HepG2 (cell line): ENCODE measurements around the gene EMB. TPM values are rescaled to one million over a fixed set of nuclear protein-coding genes. Genes with fewer than 3 reads are reported as not detected.
"Not testable (repeated sequence)": the region's sequence is repeated elsewhere in the genome, so short reads cannot be mapped to it uniquely, and the experiment has no call there.

Experiments used
- ATAC-seq: fragments of 200-7000 bp; cut with Tn5 transposase; 3 replicates; pipeline ENCODE4 v1.9.1; 2020; ENCODE audit warnings: mild to moderate bottlenecking, moderate library complexity
- BruUV-seq: library from RNA; stranded (reverse); fragments of 400-500 nt; replicated peaks from 2 replicates; lab custom pipeline; 2021; lab: Mats Ljungman, UMichigan
- CTCF ChIA-PET: fragments of 300-600 bp; formaldehyde crosslinking; extraction: SDS; loops from one replicate; lab custom pipeline; 2021; ENCODE audit warnings: low total read pairs, inconsistent platforms, low intra/inter-chr PET ratio; lab: Yijun Ruan, JAX
- POLR2A ChIA-PET: fragments of 350-600 bp; sonication (Branson Sonifier 250); formaldehyde crosslinking; loops from one replicate; lab custom pipeline; 2020; ENCODE audit warnings: antibody characterized with exemption, inconsistent platforms; lab: Yijun Ruan, JAX
- DNase-seq: peaks from one replicate; pipeline ENCODE4 v3.0.0-alpha.2; 2015; ENCODE audit warnings: low spot score
- FAIRE-seq: peaks from 3 replicates; lab custom pipeline; 2011; peaks lifted over from hg19 to GRCh38; lab: Jason Lieb, UNC
- H2AFZ ChIP-seq: one replicate; pipeline ENCODE4 v1.6.1; 2011; ENCODE audit warnings: low read length, inconsistent platforms
- H3K27ac ChIP-seq: fragments of 300-600 bp; 3 replicates; pipeline ENCODE4 v1.8.0; 2011; ENCODE audit warnings: mixed run types, mild to moderate bottlenecking, mixed read lengths, low read length, inconsistent platforms; ENCODE audit not compliant: insufficient read depth; ENCODE audit errors: extremely low read length
- H3K27me3 ChIP-seq, 2 experiments: fragments of 200-600 bp in 1 of 2; 2 replicates in 1 of 2; 3 replicates in 1 of 2; pipeline versions ENCODE4 v1.6.0 to v1.8.0; 2011; ENCODE audit warnings: low read length in 2 of 2, mild to moderate bottlenecking in 2 of 2, moderate library complexity in 2 of 2, inconsistent platforms in 1 of 2; ENCODE audit not compliant: insufficient read depth in 2 of 2, control insufficient read depth in 1 of 2
- H3K36me3 ChIP-seq, 2 experiments: fragments of 200-600 bp in 1 of 2; replicated peaks in 1 of 2; 2 replicates in 1 of 2; 3 replicates in 1 of 2; pipeline versions ENCODE4 v1.5.1 to v1.8.0; 2011; ENCODE audit warnings: low read length in 2 of 2, inconsistent platforms in 1 of 2; ENCODE audit not compliant: insufficient read depth in 2 of 2, control insufficient read depth in 1 of 2
- H3K4me1 ChIP-seq: 2 replicates; pipeline ENCODE4 v1.5.1; 2012; ENCODE audit warnings: low read length, inconsistent platforms; ENCODE audit not compliant: insufficient read depth
- H3K4me2 ChIP-seq: 2 replicates; pipeline ENCODE4 v1.6.0; 2011; ENCODE audit warnings: low read depth, low read length, inconsistent platforms
- H3K4me3 ChIP-seq, 3 experiments: fragments of 200-600 bp in 1 of 3; sonication (generic), shearing (Covaris generic) in 1 of 3; replicated peaks in 1 of 3; 2 replicates each; pipeline ENCODE4 v1.5.1; 2011 to 2016; ENCODE audit warnings: low read length in 3 of 3, inconsistent platforms in 2 of 3, low read depth in 2 of 3, mild to moderate bottlenecking in 2 of 3, control low read depth in 1 of 3, mixed read lengths in 1 of 3; ENCODE audit not compliant: insufficient read depth in 1 of 3
- H3K79me2 ChIP-seq: one replicate; pipeline ENCODE4 v1.6.1; 2011; ENCODE audit warnings: low read length, inconsistent platforms; ENCODE audit not compliant: insufficient read depth
- H3K9ac ChIP-seq: 2 replicates; pipeline ENCODE4 v1.6.0; 2011; ENCODE audit warnings: mild to moderate bottlenecking, low read depth, low read length, inconsistent platforms; ENCODE audit not compliant: insufficient read depth
- H3K9me3 ChIP-seq: 2 replicates; pipeline ENCODE4 v1.5.1; 2012; ENCODE audit warnings: mild to moderate bottlenecking, low read length
- H4K20me1 ChIP-seq: 2 replicates; pipeline ENCODE4 v1.6.0; 2011; ENCODE audit warnings: inconsistent platforms, mild to moderate bottlenecking, low read length, moderate library complexity; ENCODE audit not compliant: insufficient read depth
- WGBS: methylation state at CpG from one replicate; pipeline ENCODE4 v1.1.6; 2017; ENCODE audit warnings: low lambda C conversion rate; 5-methylcytosine and 5-hydroxymethylcytosine counted together
- in situ Hi-C: cut with HindIII; loops from 2 replicates; pipeline ENCODE4 v1.10.0; 2017; ENCODE audit warnings: low pct_unique_long_range_greater_than_20kb; ENCODE audit not compliant: extremely low pct_ligation_motif_present
- intact Hi-C: fragments of 100-400 bp; cut with micrococcal nuclease; formaldehyde crosslinking; loops from one replicate; pipeline ENCODE4 v1.10.0; 2022; ENCODE audit not compliant: unreplicated experiment
- polyA plus RNA-seq, 8 experiments: library from polyadenylated mRNA; depleted of rRNA in 3 of 8; stranded (reverse) in 7 of 8; unstranded in 1 of 8; fragments of >200 nt; fragmentation: Illumina TruSeq in 4 of 8; extraction: Trizol in 4 of 8; gene quantifications; 2 replicates each; pipeline versions ENCODE4 v1.2.1 to v1.2.3, GENCODE V29; 2011 to 2016; ENCODE audit warnings: low read depth in 4 of 8, missing spikeins in 1 of 8, mixed read lengths in 1 of 8; ENCODE audit not compliant: insufficient read depth in 1 of 8
- total RNA-seq, 5 experiments: library from RNA; depleted of rRNA; stranded (reverse); fragments of >200 nt; fragmentation: Illumina TruSeq; extraction: Trizol; gene quantifications; 2 replicates each; pipeline ENCODE4 v1.2.3, GENCODE V29; 2016; ENCODE audit warnings: low read depth in 1 of 5

Gene EMB
- total and polyA plus RNA-seq, 2 of the 13 experiments (the other 11 are each of a cell fraction or from before 2014, with no cell fraction given), result 0.01 TPM; not detected in 1

GRCh38 chr5:50392289-50392688 is 48.8 kb downstream of the EMB start:
- H3K36me3 ChIP-seq, H2AFZ ChIP-seq, FAIRE-seq, BruUV-seq, ATAC-seq, DNase-seq, H3K4me1 ChIP-seq, H3K9ac ChIP-seq, H3K27me3 ChIP-seq, H3K79me2 ChIP-seq, H4K20me1 ChIP-seq, H3K27ac ChIP-seq, in situ Hi-C loops, intact Hi-C loops, H3K4me2 ChIP-seq, POLR2A ChIA-PET, H3K4me3 ChIP-seq, CTCF ChIA-PET: not testable (repeated sequence)
- 0% methylated on average over 3 of the region's 3 CpGs for WGBS
- H3K9me3 ChIP-seq, result peaks cover 23% of the 10 kb centered on the region

GRCh38 chr5:50384381-50384780 is 56.7 kb downstream of the EMB start:
- BruUV-seq, CTCF ChIA-PET, H3K36me3 ChIP-seq, DNase-seq, H3K4me3 ChIP-seq, H3K79me2 ChIP-seq, H3K27ac ChIP-seq, FAIRE-seq, H2AFZ ChIP-seq, POLR2A ChIA-PET, H3K4me1 ChIP-seq, H3K27me3 ChIP-seq, intact Hi-C loops, H4K20me1 ChIP-seq, H3K4me2 ChIP-seq, ATAC-seq, H3K9ac ChIP-seq, in situ Hi-C loops: not testable (repeated sequence)
- 6% methylated on average over 2 of the region's 2 CpGs for WGBS
- peaks cover 58% of the 10 kb centered on the region for H3K9me3 ChIP-seq

GRCh38 chr5:50376696-50377095 is 64.4 kb downstream of the EMB start:
- H3K36me3 ChIP-seq, BruUV-seq, POLR2A ChIA-PET, H3K4me2 ChIP-seq, H3K4me3 ChIP-seq, H4K20me1 ChIP-seq, in situ Hi-C loops, H3K27ac ChIP-seq, CTCF ChIA-PET, H3K9ac ChIP-seq, H3K4me1 ChIP-seq, FAIRE-seq, H3K27me3 ChIP-seq, H3K79me2 ChIP-seq, ATAC-seq, intact Hi-C loops, DNase-seq, H2AFZ ChIP-seq: not testable (repeated sequence)
- no CpG with 5 or more reads among the region's 11 CpGs for WGBS
- peaks cover 56% of the 10 kb centered on the region for H3K9me3 ChIP-seq

GRCh38 chr5:50369287-50370033 is 71.6 kb downstream of the EMB start:
- intact Hi-C loops, CTCF ChIA-PET, H3K4me1 ChIP-seq, H3K27ac ChIP-seq, in situ Hi-C loops, DNase-seq, H2AFZ ChIP-seq, BruUV-seq, H3K4me3 ChIP-seq, ATAC-seq, H3K79me2 ChIP-seq, FAIRE-seq, POLR2A ChIA-PET, H3K4me2 ChIP-seq, H4K20me1 ChIP-seq, H3K9ac ChIP-seq, H3K27me3 ChIP-seq, H3K36me3 ChIP-seq: not testable (repeated sequence)
- 3% methylated on average over 5 of the region's 16 CpGs for WGBS
- peaks cover 61% of the 10 kb centered on the region for H3K9me3 ChIP-seq
